B cell (primary cell): ENCODE measurements around the gene EYA4. TPM values are rescaled to one million over a fixed set of nuclear protein-coding genes. Genes with fewer than 3 reads are reported as not detected.

Experiments used
- ATAC-seq: fragments of 200-7000 bp; cut with Tn5 transposase; one replicate; pipeline ENCODE4 v1.10.0; 2021; ENCODE audit warnings: low read depth, mild to moderate bottlenecking, moderate number of reproducible peaks, moderate library complexity
- CTCF ChIA-PET: fragments of 350-600 bp; sonication (Branson Sonifier 250); formaldehyde crosslinking; loops from one replicate; lab custom pipeline; 2021; ENCODE audit warnings: antibody characterized with exemption, inconsistent platforms; lab: Charles Lee
- POLR2A ChIA-PET: fragments of 350-600 bp; sonication (Branson Sonifier 250); formaldehyde crosslinking; loops from one replicate; lab custom pipeline; 2021; ENCODE audit warnings: antibody characterized with exemption; lab: Charles Lee
- DNase-seq: peaks from one replicate; pipeline ENCODE4 v3.0.0; 2013
- H2AFZ ChIP-seq: 2 replicates; pipeline ENCODE4 v1.6.1; 2012; ENCODE audit warnings: mild to moderate bottlenecking, low read depth, low read length; ENCODE audit not compliant: insufficient read depth, poor library complexity, severe bottlenecking
- H3K27ac ChIP-seq, 2 donors: 1 replicate in 1 of 2; 2 replicates in 1 of 2; pipeline ENCODE4 v1.5.1; 2012 to 2013; ENCODE audit warnings: low read length in 2 of 2, mild to moderate bottlenecking in 2 of 2, moderate library complexity in 1 of 2
- H3K27me3 ChIP-seq, 4 experiments: fragments of 200-600 bp in 1 of 4; sonication (generic) in 1 of 4; replicated peaks in 1 of 4; 1 replicate in 2 of 4; 2 replicates in 2 of 4; pipeline versions ENCODE4 v1.6.1 to v1.7.0; 2013 to 2016; ENCODE audit warnings: low read length in 3 of 4, mild to moderate bottlenecking in 2 of 4, mixed read lengths in 1 of 4, moderate library complexity in 1 of 4; ENCODE audit not compliant: insufficient read depth in 4 of 4, control insufficient read depth in 3 of 4; ENCODE audit errors: control extremely low read depth in 1 of 4
- H3K36me3 ChIP-seq, 2 experiments: replicated peaks in 1 of 2; 1 replicate in 1 of 2; 2 replicates in 1 of 2; pipeline versions ENCODE4 v1.6.1 to v1.7.1; 2013; ENCODE audit warnings: low read length in 1 of 2; ENCODE audit not compliant: insufficient read depth in 2 of 2, control insufficient read depth in 1 of 2; ENCODE audit errors: control extremely low read depth in 1 of 2, extremely low read depth in 1 of 2
- H3K4me1 ChIP-seq, 2 donors: fragments of 200-600 bp in 1 of 2; sonication (generic) in 1 of 2; 1 replicate in 1 of 2; 2 replicates in 1 of 2; pipeline versions ENCODE4 v1.5.1 to v1.6.1; 2013 to 2017; ENCODE audit warnings: low read length in 2 of 2; ENCODE audit not compliant: control insufficient read depth in 2 of 2, insufficient read depth in 2 of 2
- H3K4me2 ChIP-seq: replicated peaks from 2 replicates; pipeline ENCODE3; 2012; ENCODE audit warnings: mild to moderate bottlenecking, low read depth, low read length; ENCODE audit not compliant: poor library complexity, severe bottlenecking
- H3K4me3 ChIP-seq, 5 experiments: fragments of 200-600 bp in 1 of 5; sonication (generic) in 1 of 5; 1 replicate in 3 of 5; 2 replicates in 2 of 5; pipeline versions ENCODE4 v1.5.1 to v1.7.0; 2011 to 2016; ENCODE audit warnings: low read length in 4 of 5, mild to moderate bottlenecking in 4 of 5, low read depth in 2 of 5, control low read depth in 1 of 5, moderate library complexity in 1 of 5; ENCODE audit not compliant: insufficient read depth in 1 of 5; ENCODE audit errors: control extremely low read depth in 1 of 5, extremely low read depth in 1 of 5
- H3K79me2 ChIP-seq: fragments of 200-600 bp; sonication (generic); one replicate; pipeline ENCODE4 v1.6.0; 2016; ENCODE audit warnings: low read length; ENCODE audit not compliant: control insufficient read depth, insufficient read depth
- H3K9ac ChIP-seq: fragments of 200-600 bp; sonication (generic); 2 replicates; pipeline ENCODE4 v1.6.1; 2017; ENCODE audit warnings: mild to moderate bottlenecking, low read length, moderate library complexity
- H3K9me3 ChIP-seq, 3 donors: one replicate each; pipeline versions ENCODE4 v1.6.1 to v1.7.1; 2013; ENCODE audit warnings: low read length in 2 of 3; ENCODE audit not compliant: control insufficient read depth in 2 of 3, insufficient read depth in 1 of 3; ENCODE audit errors: control extremely low read depth in 1 of 3
- H4K20me1 ChIP-seq: 2 replicates; pipeline ENCODE4 v1.6.0; 2012; ENCODE audit warnings: mild to moderate bottlenecking, low read length; ENCODE audit not compliant: insufficient read depth, control insufficient read depth, poor library complexity, severe bottlenecking
- H3K27ac Mint-ChIP-seq: one replicate; pipeline ENCODE4 v1.8.0; 2021; ENCODE audit warnings: mixed read lengths
- H3K27me3 Mint-ChIP-seq: one replicate; pipeline ENCODE4 v1.8.0; 2021; ENCODE audit warnings: mixed read lengths
- H3K4me1 Mint-ChIP-seq: one replicate; pipeline ENCODE4 v1.8.0; 2021; ENCODE audit warnings: mixed read lengths
- H3K4me3 Mint-ChIP-seq: one replicate; pipeline ENCODE4 v1.8.0; 2021; ENCODE audit warnings: mixed read lengths
- H3K9me3 Mint-ChIP-seq: one replicate; pipeline ENCODE4 v1.8.0; 2022; ENCODE audit warnings: mixed read lengths; ENCODE audit not compliant: insufficient read depth
- EZH2 ChIP-seq: IDR thresholded peaks from 2 replicates; pipeline ENCODE4 v1.6.1; 2012; ENCODE audit warnings: borderline replicate concordance, low read depth, mild to moderate bottlenecking, moderate library complexity, low read length; ENCODE audit not compliant: insufficient read depth, poor library complexity, severe bottlenecking
- WGBS: methylation state at CpG from one replicate; pipeline ENCODE4 v1.1.5; 2013; ENCODE audit warnings: missing lambda C conversion rate; ENCODE audit not compliant: insufficient coverage; 5-methylcytosine and 5-hydroxymethylcytosine counted together
- intact Hi-C: fragments of 100-400 bp; cut with micrococcal nuclease; formaldehyde crosslinking; loops from one replicate; pipeline ENCODE4 v1.10.0; 2022
- polyA plus RNA-seq: library from polyadenylated mRNA; depleted of rRNA; stranded (reverse); fragments of >200 nt; gene quantifications from 2 replicates; pipeline ENCODE4 v1.2.3, GENCODE V29; 2012
- total RNA-seq, 2 donors: library from RNA; stranded (reverse); fragments of 120-200 nt in 1 of 2; gene quantifications; 1 replicate in 1 of 2; 2 replicates in 1 of 2; pipeline versions ENCODE4 v1.2.3 to v1.2.4, GENCODE V29; 2013 to 2022
- TF ChIP-seq, protein P1 (sequence below): fragments of 200-600 bp; IDR thresholded peaks from one replicate; pipeline ENCODE4 v1.8.0; 2022; ENCODE audit warnings: antibody characterized with exemption, mild to moderate bottlenecking

EYA4 gene
- total and polyA plus RNA-seq, 2 donors (not counting 1 experiment from before 2014, with no cell fraction given), result 0.49 TPM; not detected in 1

GRCh38 chr6:133404728-133405127, 163.6 kb downstream of the EYA4 start:
- Mint-ChIP-seq H3K4me1 (no peaks in the 10 kb centered on the region), H3K4me3 (no peak overlapping the region), H3K27ac (no peak overlapping the region), H3K9me3 (no peaks in the 10 kb centered on the region), H3K27me3 (no peaks in the 10 kb centered on the region)
- H3K4me1 ChIP-seq, result no peaks in the 10 kb centered on the region
- intact Hi-C loops, result no loop called here
- ATAC-seq, result no peak
- H3K4me3 ChIP-seq, result no peak overlapping the region
- no peaks in the 10 kb centered on the region for H3K79me2 ChIP-seq
- H4K20me1 ChIP-seq, result no peaks in the 10 kb centered on the region
- no peak overlapping the region for H3K27ac ChIP-seq
- no peak for DNase-seq
- WGBS, result 86% methylated on average over 3 of the region's 8 CpGs
- ChIA-PET CTCF (no interaction called here), POLR2A (no interaction called here)
- no peak for TF ChIP-seq EZH2
- TF ChIP-seq, protein P1, sequence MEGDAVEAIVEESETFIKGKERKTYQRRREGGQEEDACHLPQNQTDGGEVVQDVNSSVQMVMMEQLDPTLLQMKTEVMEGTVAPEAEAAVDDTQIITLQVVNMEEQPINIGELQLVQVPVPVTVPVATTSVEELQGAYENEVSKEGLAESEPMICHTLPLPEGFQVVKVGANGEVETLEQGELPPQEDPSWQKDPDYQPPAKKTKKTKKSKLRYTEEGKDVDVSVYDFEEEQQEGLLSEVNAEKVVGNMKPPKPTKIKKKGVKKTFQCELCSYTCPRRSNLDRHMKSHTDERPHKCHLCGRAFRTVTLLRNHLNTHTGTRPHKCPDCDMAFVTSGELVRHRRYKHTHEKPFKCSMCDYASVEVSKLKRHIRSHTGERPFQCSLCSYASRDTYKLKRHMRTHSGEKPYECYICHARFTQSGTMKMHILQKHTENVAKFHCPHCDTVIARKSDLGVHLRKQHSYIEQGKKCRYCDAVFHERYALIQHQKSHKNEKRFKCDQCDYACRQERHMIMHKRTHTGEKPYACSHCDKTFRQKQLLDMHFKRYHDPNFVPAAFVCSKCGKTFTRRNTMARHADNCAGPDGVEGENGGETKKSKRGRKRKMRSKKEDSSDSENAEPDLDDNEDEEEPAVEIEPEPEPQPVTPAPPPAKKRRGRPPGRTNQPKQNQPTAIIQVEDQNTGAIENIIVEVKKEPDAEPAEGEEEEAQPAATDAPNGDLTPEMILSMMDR, result no peak
- H3K27me3 ChIP-seq, result no peaks in the 10 kb centered on the region
- no peaks in the 10 kb centered on the region for H3K36me3 ChIP-seq
- no peak overlapping the region for H3K9ac ChIP-seq
- no peak overlapping the region for H3K4me2 ChIP-seq
- H2AFZ ChIP-seq, result no peak overlapping the region
- H3K9me3 ChIP-seq, result no peaks in the 10 kb centered on the region

- intact Hi-C loops, result no loop called here
- CTCF ChIA-PET, result no interaction called here
- 75% methylated on average over 1 of the region's 3 CpGs for WGBS
Observed at GRCh38 chr6:133407320-133408100, 166.4 kb downstream of the EYA4 start.

More at GRCh38 chr6:133407320-133408100, 166.4 kb downstream of the EYA4 start:
- no peak for DNase-seq
- Histone ChIP-seq H4K20me1 (no peaks in the 10 kb centered on the region), H3K27me3 (no peaks in the 10 kb centered on the region), H3K36me3 (no peaks in the 10 kb centered on the region), H2AFZ (no peak overlapping the region), H3K4me1 (no peaks in the 10 kb centered on the region), H3K79me2 (no peaks in the 10 kb centered on the region), H3K4me2 (no peak overlapping the region), H3K27ac (no peak overlapping the region), H3K9me3 (no peaks in the 10 kb centered on the region), H3K9ac (no peak overlapping the region), H3K4me3 (no peak overlapping the region)
- TF ChIP-seq EZH2, result no peak
- TF ChIP-seq, protein P1, result no peak
- no peak for ATAC-seq
- H3K4me3 Mint-ChIP-seq, result no peak overlapping the region
- no peak overlapping the region for H3K27ac Mint-ChIP-seq
- POLR2A ChIA-PET, result no interaction called here
- H3K9me3 Mint-ChIP-seq, result no peaks in the 10 kb centered on the region
- H3K27me3 Mint-ChIP-seq, result no peaks in the 10 kb centered on the region
- no peaks in the 10 kb centered on the region for H3K4me1 Mint-ChIP-seq
